ENCODE data around the gene GNA15.

GNA15 gene

DNA sequence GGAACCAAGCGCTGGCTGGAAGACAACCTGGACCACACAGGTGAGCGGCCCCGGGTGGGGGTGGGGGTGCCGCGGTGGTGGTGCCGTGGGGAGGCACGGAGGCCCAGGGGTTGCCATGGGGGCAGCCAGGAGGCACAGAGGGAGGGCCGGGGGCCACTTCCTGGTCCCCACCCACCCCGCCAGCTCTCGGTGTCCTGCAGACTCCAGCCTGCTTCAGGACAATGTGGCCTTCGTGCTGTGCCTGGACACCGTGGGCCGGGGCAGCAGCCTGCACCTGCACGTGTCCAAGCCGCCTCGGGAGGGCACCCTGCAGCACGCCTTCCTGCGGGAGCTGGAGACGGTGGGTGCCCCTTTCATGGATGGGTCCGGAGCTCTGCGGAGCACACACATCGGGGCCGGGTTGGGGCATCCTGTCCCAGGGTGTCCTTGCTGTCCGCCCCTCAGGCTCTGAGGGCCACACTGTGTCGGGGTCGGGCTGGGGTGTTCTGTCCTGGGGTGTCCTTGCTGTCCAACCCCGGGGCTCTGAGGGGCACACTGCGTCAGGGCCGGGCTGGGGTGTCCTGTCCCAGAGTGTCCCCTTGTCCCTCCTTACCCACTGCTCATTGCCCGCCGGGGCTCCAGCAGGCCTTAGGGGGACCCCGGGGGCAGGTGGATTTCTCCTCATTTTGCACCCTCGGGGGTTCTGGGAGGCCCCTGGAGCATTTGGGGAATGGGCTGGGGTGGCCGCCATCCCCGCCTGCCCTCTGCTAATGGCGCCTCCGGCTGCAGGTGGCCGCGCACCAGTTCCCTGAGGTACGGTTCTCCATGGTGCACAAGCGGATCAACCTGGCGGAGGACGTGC, 68.2 kb downstream of the GNA15 start:
- DNase-seq (ENCODE audit: low spot score) = no peak
- no peak for FAIRE-seq

DNA sequence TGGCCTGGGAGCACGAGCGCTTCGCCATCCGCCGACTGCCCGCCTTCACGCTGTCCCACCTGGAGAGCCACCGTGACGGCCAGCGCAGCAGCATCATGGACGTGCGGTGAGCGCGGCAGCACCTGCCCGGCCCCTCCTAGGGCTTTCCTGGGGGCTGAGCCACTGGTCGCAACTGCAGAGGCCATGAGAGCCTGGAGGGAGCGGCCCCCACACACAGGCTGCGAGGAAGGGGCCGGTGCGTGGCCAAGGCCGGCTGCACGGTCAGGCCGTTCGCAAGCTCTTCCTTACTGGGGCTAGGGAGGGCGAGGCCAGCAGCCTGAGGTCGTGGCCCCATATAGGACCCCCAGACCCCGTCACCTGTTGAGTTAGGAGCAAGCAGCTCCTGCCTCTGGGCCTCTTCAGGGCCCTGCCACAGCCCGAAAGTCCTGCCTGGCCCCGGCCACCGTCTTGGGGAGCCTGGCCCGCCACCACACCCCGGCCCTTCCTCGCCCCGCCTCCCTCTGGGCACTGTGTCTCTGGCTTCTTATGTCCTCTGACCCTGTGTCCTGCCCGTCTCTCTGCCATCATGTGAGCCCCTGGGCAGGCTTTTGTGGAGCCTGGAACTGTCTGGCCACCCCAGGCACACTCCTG, 68.9 kb downstream of the GNA15 start:
- no peak for FAIRE-seq
- DNase-seq (ENCODE audit: low spot score) = no peak

DNA sequence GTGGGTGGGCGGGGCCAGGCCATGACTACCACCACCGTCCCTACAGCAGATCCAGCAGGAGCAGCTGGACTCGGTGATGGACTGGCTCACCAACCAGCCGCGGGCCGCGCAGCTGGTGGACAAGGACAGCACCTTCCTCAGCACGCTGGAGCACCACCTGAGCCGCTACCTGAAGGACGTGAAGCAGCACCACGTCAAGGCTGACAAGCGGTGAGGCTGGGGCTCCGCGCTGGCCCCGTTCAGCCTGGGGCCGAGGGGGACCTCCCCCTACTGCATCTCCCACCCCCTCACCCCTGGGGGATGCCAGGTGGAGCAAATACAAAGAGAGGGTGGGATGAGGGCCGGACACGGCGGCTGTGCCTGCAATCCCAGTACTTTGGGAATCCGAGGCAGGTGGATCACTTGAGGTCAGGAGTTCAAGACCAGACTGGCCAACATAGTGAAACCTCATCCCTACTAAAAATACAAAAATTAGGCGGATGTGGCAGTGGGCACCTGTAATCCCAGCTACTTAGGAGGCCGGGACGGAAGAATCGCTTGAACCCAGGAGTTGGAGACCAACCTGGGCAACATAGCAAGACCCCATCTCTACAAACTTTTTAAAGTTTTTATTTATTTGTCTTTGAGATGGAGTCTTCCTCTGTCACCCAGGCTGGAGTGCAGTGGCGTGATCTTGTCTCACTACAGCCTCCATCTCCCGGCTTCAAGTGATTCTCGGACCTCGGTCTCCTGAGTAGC, 70.6 kb downstream of the GNA15 start:
- FAIRE-seq (no peak), DNase-seq (ENCODE audit: low spot score) (no peak)

DNA sequence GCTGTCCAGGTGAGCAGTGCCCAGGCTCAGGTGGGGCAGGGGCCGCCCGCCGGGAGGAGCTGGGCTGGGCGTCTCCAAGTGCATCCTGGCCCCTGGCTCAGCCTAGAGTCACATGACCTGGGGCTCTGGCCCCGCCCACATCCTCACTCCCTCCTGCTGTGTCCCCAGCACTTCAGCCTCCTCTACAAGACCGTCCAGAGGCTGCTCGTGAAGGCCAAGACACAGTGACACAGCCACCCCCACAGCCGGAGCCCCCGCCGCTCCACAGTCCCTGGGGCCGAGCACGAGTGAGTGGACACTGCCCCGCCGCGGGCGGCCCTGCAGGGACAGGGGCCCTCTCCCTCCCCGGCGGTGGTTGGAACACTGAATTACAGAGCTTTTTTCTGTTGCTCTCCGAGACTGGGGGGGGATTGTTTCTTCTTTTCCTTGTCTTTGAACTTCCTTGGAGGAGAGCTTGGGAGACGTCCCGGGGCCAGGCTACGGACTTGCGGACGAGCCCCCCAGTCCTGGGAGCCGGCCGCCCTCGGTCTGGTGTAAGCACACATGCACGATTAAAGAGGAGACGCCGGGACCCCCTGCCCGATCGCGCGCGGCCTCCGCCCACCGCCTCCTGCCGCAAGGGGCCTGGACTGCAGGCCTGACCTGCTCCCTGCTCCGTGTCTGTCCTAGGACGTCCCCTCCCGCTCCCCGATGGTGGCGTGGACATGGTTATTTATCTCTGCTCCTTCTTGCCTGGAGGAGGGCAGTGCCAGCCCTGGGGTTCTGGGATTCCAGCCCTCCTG, 71.8 kb downstream of the GNA15 start:
- DNase-seq (ENCODE audit: low spot score) (no peak), FAIRE-seq (no peak)

DNA sequence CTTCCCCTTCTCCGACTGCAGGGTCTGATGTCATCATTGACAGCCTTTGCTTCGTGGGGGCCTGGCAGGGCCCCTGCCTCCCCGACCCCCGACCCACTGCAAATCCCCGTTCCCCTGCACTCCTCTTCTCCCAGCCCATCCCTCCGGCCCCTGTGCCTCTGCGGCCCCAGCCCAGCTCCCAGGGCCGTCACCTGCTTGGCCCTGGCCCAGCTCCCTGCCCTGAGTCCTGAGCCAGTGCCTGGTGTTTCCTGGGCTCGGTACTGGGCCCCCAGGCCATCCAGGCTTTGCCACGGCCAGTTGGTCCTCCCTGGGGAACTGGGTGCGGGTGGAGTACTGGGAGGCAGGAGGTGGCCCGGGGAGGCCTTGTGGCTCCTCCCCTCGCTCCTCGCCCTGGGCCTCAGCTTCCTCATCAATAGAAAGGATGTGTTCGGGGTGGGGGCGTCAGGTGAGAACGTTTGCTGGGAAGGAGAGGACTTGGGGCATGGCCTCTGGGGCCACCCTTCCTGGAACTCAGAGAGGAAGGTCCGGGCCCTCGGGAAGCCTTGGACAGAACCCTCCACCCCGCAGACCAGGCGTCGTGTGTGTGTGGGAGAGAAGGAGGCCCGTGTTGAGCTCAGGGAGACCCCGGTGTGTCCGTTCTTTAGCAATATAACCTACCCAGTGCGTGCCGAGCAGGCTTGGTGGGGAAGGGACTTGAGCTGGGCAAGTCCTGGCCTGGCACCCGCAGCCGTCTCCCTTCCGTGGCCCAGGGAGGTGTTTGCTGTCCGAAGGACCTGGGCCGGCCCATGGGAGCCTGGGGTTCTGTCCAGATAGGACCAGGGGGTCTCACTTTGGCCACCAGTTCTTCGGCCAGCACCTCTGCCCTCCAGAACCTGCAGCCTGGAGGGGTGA, 72.7 kb downstream of the GNA15 start:
- FAIRE-seq (no peak), DNase-seq (ENCODE audit: low spot score) (no peak)

DNA sequence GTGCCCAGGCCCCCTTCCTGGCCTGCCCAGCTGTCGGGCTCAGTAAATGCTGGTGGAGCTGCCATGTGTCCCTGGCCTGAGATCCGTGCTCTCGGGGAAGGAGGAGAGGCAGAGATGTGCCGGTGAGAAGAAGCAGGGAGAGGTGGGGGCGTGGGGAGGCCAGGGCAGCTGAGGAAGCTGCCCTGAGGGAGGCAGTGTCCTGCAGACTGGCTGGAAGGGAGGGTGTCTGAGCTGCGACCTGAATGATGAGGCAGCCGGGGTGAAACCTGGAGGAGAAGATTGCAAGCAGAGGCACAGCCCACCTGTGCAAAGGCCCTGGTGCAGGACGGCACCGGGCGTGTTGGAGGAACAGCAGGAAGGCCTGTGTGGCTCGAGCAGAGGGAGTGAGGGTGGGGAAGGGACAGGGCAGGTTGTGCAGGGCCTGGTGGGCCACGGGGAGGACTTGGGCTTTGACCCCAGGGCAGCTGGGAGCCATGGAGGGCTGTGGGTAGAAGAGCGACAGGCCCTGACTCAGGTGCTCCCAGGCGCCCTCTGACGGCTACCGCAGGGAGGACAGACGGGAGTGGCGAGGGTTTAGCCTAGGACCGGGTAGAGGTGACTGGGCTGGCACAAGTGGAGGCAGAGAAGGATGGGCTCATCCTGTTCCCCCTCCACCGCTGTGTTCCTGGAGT, 74.6 kb downstream of the GNA15 start:
- FAIRE-seq (no peak), DNase-seq (ENCODE audit: low spot score) (peak; percentile 51)

DNA sequence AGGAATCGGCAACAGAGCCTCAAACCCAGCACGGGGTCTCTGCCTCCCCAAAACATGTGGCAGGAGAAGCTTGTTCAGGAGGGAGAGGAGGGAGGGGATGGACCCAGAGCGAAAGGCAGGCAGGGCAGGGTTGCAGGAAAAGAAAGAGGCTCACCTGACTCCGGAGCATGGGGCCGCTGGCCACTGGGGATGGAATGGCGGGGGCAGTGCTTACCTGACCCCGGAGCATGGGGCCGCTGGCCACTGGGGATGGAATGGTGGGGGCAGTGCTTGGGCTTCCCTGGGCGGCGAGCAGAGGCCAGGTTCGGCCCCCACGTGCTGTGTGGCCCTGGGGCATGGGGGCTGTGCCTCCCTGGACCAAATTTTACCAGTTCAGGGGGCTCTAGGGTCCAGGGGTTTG, 75.4 kb downstream of the GNA15 start:
- DNase-seq (ENCODE audit: low spot score) = no peak
- FAIRE-seq = no peak

DNA sequence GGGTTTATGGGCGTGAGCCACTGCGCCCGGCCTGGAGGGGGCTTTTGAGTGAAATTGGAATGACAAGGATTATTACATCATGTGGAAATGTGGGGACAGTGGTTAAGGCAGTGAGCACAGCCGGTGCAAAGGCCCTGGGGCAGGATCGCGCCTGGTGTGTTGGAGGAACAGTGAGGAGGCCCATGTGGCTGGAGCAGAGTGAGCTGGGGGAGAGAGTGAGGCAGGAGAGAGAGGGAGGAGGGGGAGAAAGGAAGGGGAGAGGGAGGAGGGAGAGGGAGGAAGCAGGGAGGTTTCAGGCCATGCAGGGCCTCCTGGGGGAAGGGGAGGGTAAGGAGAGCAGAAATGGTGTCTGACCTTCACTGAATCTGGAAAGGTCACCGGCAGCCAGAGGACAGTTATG, 77.3 kb downstream of the GNA15 start:
- FAIRE-seq = no peak
- no peak for DNase-seq (ENCODE audit: low spot score)

Measured in RCC 7860 (cell line).